22Rv1 (cell line): ENCODE measurements around the gene BABAM2.
"Not testable (repeated sequence)": the region's sequence is repeated elsewhere in the genome, so short reads cannot be mapped to it uniquely, and the experiment has no call there.

Source experiments
- ZFX ChIP-seq: fragments of 450-650 bp; IDR thresholded peaks from 2 replicates; pipeline ENCODE4 v1.6.1; 2017; ENCODE audit warnings: antibody characterized with exemption, borderline replicate concordance
- TF ChIP-seq, protein P1 (sequence below): fragments of 450-650 bp; IDR thresholded peaks from 2 replicates; pipeline ENCODE4 v1.5.1; 2017; ENCODE audit warnings: mild to moderate bottlenecking

DNA sequence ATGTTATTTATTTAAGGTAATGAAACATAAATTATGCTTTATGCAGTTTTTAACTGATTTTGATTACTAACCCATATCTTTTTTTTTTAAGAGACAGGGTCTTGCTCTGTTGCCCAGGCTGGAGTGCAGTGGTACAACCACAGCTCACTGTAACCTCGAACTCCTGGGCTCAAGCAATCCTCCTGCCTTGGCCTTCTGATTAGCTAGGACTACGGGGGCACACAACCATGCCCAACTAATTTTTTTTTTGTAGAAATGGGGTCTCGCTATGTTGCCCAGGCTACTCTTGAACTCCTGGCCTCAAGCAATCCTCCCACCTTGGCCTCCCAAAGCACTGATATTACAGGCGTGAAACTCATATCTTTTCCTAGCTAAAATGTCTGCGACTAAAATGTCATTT is 26.6 kb upstream of the BABAM2 start:
- TF ChIP-seq ZFX = not testable (repeated sequence)
- TF ChIP-seq, protein P1, sequence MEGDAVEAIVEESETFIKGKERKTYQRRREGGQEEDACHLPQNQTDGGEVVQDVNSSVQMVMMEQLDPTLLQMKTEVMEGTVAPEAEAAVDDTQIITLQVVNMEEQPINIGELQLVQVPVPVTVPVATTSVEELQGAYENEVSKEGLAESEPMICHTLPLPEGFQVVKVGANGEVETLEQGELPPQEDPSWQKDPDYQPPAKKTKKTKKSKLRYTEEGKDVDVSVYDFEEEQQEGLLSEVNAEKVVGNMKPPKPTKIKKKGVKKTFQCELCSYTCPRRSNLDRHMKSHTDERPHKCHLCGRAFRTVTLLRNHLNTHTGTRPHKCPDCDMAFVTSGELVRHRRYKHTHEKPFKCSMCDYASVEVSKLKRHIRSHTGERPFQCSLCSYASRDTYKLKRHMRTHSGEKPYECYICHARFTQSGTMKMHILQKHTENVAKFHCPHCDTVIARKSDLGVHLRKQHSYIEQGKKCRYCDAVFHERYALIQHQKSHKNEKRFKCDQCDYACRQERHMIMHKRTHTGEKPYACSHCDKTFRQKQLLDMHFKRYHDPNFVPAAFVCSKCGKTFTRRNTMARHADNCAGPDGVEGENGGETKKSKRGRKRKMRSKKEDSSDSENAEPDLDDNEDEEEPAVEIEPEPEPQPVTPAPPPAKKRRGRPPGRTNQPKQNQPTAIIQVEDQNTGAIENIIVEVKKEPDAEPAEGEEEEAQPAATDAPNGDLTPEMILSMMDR = not testable (repeated sequence)
